HUES6 (cell line): Measurements from ENCODE around the gene LHPP.

Experiments used
- H3K27ac ChIP-seq: 2 replicates; pipeline ENCODE4 v1.7.0; 2013; ENCODE audit warnings: low read depth, mild to moderate bottlenecking, low read length, inconsistent platforms
- H3K27me3 ChIP-seq: 2 replicates; pipeline ENCODE4 v1.6.1; 2013; ENCODE audit warnings: low read length; ENCODE audit not compliant: control insufficient read depth, insufficient read depth
- H3K36me3 ChIP-seq: 2 replicates; pipeline ENCODE4 v1.6.1; 2013; ENCODE audit warnings: low read length; ENCODE audit not compliant: control insufficient read depth, insufficient read depth
- H3K4me1 ChIP-seq: 2 replicates; pipeline ENCODE4 v1.6.1; 2013; ENCODE audit warnings: low read length; ENCODE audit not compliant: control insufficient read depth, insufficient read depth
- H3K4me3 ChIP-seq: 2 replicates; pipeline ENCODE4 v1.5.1; 2013; ENCODE audit warnings: low read depth, low read length
- H3K9ac ChIP-seq: one replicate; pipeline ENCODE4 v1.6.1; 2013; ENCODE audit warnings: mild to moderate bottlenecking, low read length
- H3K9me3 ChIP-seq: 2 replicates; pipeline ENCODE4 v1.6.1; 2013; ENCODE audit warnings: low read depth, low read length; ENCODE audit not compliant: control insufficient read depth, insufficient read depth

The LHPP gene

GRCh38 chr10:124460144-124460543 is 1.5 kb upstream of the LHPP start:
- Histone ChIP-seq H3K9me3 (no peaks in the 10 kb centered on the region), H3K9ac (no peak overlapping the region), H3K4me3 (no peak overlapping the region), H3K27ac (no peak overlapping the region), H3K4me1 (peaks cover 42% of the 10 kb centered on the region), H3K36me3 (no peaks in the 10 kb centered on the region), H3K27me3 (no peaks in the 10 kb centered on the region)

DNA sequence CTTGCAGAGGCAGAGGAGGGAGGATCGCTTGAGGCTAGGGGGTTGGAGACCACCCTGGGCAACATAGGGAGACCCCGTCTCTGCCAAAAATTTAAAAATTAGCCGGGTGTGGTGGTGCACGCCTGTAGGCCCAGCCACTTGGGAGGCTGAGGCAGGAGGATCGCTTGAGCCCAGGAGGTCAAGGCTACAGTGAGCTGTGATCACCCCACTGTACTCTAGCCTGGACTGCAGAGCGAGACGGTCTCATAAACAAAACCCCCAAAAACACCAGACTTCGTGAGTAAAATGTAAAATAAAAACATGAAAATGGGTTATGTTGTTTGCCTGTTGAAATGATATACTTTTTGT is 699 bp downstream of the LHPP start:
- Histone ChIP-seq H3K27ac (no peak overlapping the region), H3K4me3 (peak overlapping the region; percentile 98), H3K4me1 (peaks cover 37% of the 10 kb centered on the region), H3K27me3 (no peaks in the 10 kb centered on the region), H3K9me3 (no peaks in the 10 kb centered on the region), H3K9ac (peak overlapping the region; percentile 76), H3K36me3 (no peaks in the 10 kb centered on the region)

DNA sequence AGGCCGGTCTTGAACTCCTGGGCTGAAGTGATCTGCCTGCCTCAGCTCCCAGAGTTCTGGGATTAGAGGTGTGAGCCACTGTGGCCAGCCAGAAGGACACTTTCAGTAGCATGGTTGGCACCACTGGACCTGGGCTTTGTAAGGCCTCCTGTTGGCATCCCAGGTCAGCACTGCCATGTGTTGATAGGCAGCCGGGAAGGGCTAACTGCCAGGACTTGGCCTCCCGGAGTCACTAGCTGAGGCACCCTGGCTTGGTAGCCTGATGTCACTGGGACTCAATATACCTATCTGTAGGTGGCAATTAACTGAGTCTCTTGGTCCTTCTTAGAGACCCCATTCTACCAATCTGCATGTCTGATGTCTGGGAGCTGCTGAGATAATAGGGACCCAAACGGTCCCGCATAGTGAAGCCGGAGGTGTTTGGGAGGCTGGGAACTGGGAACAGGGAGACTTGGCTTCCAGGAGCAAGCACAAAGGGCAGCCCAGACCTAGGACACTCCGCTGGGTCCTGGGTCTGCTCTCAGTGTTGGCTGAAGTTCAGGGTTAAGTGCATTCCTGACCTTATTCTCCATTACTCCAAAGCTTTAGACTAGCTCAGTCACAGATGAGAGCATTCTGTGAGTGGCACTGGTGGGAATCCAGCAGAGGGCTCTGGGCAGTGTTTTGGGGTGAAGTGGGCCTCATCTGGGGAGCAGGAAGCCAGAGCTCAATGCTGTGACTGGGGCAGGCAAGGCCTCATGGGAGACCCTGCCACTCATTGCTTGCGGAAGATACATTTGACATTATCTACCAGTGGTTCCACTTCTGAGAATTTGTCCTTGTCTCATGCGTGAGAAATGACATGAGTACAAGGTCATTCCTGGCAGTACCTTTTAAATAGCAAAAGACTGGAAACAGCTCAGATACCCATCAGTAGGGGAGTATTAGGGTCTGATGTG is 2.7 kb downstream of the LHPP start:
- Histone ChIP-seq H3K36me3 (no peaks in the 10 kb centered on the region), H3K9ac (no peak overlapping the region)

DNA sequence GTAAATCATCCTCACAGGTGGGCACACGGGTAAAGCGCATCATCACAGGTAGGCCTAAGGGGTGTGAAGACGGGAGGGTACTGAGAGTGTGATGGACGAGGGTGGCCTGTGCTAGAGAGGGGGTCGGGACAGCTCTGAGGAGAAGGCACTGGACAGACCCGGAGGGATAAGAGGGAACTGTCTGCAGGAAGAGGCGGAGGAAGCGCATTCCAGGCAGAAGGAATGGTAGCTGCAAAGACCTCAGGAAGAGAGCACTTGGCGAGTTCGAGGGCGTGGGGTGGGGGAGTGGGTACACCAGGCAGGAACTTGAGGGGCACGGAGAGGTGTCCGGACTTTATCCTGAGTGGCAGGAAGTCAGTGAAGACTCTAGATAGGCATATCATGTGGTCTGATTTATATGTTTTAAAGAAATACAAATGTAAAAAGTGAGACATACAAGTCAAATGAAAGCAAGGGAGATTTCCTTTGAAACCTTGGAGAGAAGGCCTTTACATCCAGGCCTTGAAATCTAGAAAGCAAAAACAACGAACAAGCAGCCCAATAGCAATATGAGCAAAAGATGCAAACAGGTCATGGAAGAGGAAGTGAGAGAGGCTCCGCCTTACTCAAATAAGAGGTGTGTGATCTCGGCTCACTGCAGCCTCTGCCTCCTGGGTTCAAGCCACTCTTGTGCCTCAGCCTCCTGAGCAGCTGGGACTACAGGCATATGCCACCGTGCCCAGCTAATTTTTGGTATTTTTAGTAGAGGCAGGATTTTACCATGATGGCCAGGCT is 3.6 kb downstream of the LHPP start:
- Histone ChIP-seq H3K4me1 (peaks cover 50% of the 10 kb centered on the region), H3K9ac (no peak overlapping the region), H3K36me3 (no peaks in the 10 kb centered on the region), H3K27ac (no peak overlapping the region), H3K4me3 (no peak overlapping the region), H3K9me3 (no peaks in the 10 kb centered on the region), H3K27me3 (no peaks in the 10 kb centered on the region)

More for the DNA sequence above, 2.7 kb downstream of the LHPP start:
- H3K4me3 ChIP-seq: no peak overlapping the region
- no peak overlapping the region for H3K27ac ChIP-seq
- peaks cover 42% of the 10 kb centered on the region for H3K4me1 ChIP-seq
- H3K9me3 ChIP-seq: no peaks in the 10 kb centered on the region
- no peaks in the 10 kb centered on the region for H3K27me3 ChIP-seq

- no peak overlapping the region for H3K4me3 ChIP-seq
- no peaks in the 10 kb centered on the region for H3K36me3 ChIP-seq
- H3K9ac ChIP-seq: no peak overlapping the region
- H3K27ac ChIP-seq: no peak overlapping the region
- H3K9me3 ChIP-seq: no peaks in the 10 kb centered on the region
- no peaks in the 10 kb centered on the region for H3K27me3 ChIP-seq
- H3K4me1 ChIP-seq: peaks cover 58% of the 10 kb centered on the region
These were observed 4.3 kb downstream of the LHPP start for GRCh38 chr10:124465777-124466488.

- Histone ChIP-seq H3K9me3 (no peaks in the 10 kb centered on the region), H3K36me3 (no peaks in the 10 kb centered on the region), H3K9ac (no peak overlapping the region), H3K4me1 (peaks cover 59% of the 10 kb centered on the region), H3K4me3 (no peak overlapping the region), H3K27me3 (no peaks in the 10 kb centered on the region), H3K27ac (no peak overlapping the region)
These were observed 5.5 kb downstream of the LHPP start for GRCh38 chr10:124467165-124467564.

DNA sequence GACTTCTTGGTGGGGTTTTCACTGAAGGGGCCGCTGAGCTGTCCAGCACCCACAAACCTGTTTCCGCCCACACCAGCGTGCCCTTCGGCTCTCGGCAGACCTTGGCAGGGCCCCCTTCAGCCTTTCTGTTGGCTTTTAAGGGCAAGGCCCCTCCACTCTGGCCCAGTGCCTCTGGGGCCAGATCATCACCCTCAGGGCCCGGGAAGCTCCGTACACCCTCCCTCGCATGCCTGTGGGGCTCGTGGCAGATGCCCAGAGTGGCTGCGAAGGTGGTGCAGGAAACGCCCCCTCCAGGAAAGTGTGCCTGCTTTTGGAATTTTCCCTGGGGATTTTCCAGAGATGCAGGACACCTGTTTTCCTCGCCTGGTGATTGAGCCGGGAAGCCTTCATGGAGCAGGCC is 7.0 kb downstream of the LHPP start:
- Histone ChIP-seq H3K9me3 (no peaks in the 10 kb centered on the region), H3K4me1 (peaks cover 59% of the 10 kb centered on the region), H3K27ac (no peak overlapping the region), H3K27me3 (no peaks in the 10 kb centered on the region), H3K9ac (no peak overlapping the region), H3K36me3 (no peaks in the 10 kb centered on the region), H3K4me3 (no peak overlapping the region)

- Histone ChIP-seq H3K4me1 (peaks cover 51% of the 10 kb centered on the region), H3K4me3 (0 out of 2 replicates have a peak overlapping the region, but pooled peaks have one; percentile 2), H3K9ac (peak overlapping the region; percentile 64), H3K9me3 (no peaks in the 10 kb centered on the region), H3K36me3 (no peaks in the 10 kb centered on the region), H3K27me3 (no peaks in the 10 kb centered on the region), H3K27ac (peak overlapping the region; percentile 10; the same call in 1 of the 2 replicates)
These were observed 8.4 kb downstream of the LHPP start for GRCh38 chr10:124469956-124470484.

DNA sequence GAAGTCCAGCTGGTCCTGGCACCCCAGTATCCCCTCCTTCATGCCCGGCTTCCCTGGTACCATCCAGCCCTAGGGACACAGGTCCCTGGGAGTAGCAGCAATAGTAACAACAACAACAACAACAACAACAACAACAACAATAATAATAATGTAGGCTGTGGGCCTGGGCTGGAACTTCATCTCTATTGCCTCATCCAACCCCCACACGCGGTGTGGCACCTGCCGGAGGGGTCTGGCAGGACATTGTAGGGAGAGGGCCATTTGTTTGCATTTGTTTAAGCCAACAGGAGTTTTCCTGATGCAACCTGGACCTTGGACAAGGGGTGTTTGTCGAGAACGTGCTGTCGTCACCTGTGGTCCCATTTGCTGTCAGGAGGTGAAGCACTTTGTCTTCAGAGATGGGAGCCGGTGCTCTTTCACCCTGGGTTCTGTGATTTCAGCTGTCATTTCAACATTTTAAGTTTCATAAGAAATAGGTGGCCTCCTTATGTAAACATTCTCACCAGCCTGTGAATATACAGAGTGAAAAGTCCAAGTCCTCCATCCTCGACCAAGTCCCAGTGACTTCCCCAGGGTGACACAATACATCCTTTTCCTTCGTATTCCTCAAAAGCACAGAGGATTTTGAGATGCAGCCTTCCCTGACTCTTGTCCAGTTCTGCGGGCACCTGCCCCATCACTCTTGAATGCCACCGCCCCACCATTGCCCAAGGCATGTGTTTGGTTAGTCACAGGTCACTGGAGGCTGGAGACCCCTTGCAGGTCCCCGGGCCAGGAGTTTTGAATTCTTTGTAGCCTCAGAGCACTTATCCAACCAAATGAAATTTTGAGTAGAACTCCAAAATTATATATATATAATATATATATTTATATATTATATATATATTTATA is 9.2 kb downstream of the LHPP start:
- no peaks in the 10 kb centered on the region for H3K27me3 ChIP-seq
- no peaks in the 10 kb centered on the region for H3K36me3 ChIP-seq
- peak overlapping the region; percentile 64 for H3K9ac ChIP-seq
- peaks cover 47% of the 10 kb centered on the region for H3K4me1 ChIP-seq
- H3K9me3 ChIP-seq: no peaks in the 10 kb centered on the region
- H3K27ac ChIP-seq: peak overlapping the region; percentile 10; the same call in 1 of the 2 replicates
- H3K4me3 ChIP-seq: 0 out of 2 replicates have a peak overlapping the region, but pooled peaks have one; percentile 2

GRCh38 chr10:124472071-124472470 is 10.4 kb downstream of the LHPP start:
- Histone ChIP-seq H3K36me3 (no peaks in the 10 kb centered on the region), H3K9me3 (no peaks in the 10 kb centered on the region), H3K4me1 (peaks cover 44% of the 10 kb centered on the region), H3K27me3 (no peaks in the 10 kb centered on the region), H3K27ac (no peak overlapping the region), H3K4me3 (no peak overlapping the region), H3K9ac (no peak overlapping the region)
